HG03520 (cell line): Measurements from ENCODE around the gene MKLN1.

ENCODE experiments used
- ATAC-seq: cut with Tn5 transposase; IDR thresholded peaks from one replicate; pipeline ENCODE4 v1.9.1; 2021; ENCODE audit warnings: mild to moderate bottlenecking, moderate library complexity; ENCODE audit not compliant: unreplicated experiment

MKLN1 gene

GRCh38 chr7:131538813-131539179 is 211.1 kb downstream of the MKLN1 start:
- ATAC-seq: no peak

DNA sequence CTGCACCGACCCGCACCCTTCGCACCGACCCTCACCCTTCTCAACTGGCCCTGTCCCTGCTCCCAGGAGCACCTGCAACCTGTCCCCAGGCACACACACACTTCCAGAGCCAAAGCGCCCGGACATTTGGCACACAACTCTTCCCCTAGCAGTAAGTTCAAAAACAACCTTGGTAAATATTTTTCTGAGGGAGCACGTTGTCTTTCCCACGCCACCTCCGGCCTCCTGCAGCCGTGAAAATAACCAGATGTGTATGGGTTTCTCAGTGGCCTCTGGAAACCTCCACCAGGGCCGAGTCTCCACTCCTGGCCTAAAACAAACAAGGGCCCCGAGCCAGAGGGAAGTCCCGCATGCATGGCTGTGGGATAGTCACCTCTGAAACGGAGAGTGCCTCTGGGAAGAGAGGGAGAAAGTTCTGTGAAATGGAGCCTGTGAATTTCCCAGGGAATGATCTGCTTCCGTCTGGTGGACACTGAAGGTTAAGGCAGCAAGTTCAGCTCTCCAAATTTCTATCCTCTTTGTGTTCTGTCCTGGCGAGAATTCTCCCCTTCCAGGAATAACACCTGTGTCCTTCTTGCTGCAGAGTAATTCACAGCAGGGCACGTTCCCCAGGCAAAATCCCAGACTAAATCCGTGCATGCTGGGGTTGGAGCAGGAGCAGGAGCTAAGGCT is 213.0 kb downstream of the MKLN1 start:
- no peak for ATAC-seq

DNA sequence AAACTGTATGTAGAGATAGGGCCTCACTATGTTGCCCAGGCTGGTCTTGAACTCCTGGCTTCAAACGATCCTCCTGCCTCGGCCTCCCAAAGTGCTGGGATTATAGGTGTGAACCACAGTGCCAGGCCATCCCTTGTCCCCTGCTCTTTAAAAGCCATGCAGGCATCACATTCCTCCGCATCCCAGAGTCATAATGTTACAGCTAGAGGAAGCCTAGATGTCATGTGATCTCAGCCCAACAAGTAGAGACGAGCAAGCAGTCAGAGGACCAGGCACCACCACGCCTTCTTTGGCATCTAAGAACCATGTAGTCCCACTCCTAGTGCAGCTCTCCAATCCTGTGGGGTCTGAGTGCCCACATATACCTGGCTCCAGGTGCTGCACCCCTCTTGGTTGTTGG is 215.6 kb downstream of the MKLN1 start:
- ATAC-seq: no peak

- no peak for ATAC-seq
Observed at GRCh38 chr7:131544021-131544420, 216.3 kb downstream of the MKLN1 start.

DNA sequence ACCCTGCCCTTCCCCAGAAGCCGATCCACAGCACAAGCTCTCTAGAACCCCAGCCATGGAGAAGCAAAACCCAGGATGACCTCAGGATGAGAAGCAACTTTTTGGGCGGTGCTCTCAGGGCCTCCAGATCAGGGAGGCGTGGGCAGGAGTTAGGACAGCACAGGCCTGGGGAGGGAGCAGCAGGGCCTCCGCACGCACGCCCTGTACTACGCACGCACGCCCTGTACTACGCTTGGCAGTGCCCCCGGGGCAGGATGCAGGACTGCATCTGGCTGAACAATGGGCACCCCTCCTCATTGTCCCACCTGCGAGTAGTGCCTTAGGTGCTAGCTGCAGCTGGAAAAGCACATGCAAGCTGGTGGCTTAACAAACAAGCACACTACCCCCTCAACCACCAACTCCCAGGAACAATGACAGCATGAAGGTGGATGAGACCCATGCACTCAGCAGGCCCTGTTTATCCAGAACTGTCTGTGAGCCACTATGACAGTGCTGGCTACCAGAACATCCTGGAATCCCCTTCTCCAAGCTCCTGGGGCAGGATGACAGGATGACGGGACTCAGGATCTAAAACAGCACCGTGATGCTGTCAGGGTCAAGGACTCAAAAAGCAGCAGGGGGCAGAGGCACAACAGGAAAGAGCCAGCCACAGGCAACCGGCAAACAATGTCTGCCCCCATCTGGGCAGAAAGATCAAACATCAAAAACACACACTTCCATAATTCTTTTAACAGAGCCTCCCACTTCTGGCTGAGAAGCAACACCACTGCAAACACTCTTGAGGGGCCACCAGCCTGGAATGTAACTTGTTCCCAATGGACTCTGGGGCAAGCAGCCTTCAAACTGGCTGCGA is 217.0 kb downstream of the MKLN1 start:
- ATAC-seq: no peak

DNA sequence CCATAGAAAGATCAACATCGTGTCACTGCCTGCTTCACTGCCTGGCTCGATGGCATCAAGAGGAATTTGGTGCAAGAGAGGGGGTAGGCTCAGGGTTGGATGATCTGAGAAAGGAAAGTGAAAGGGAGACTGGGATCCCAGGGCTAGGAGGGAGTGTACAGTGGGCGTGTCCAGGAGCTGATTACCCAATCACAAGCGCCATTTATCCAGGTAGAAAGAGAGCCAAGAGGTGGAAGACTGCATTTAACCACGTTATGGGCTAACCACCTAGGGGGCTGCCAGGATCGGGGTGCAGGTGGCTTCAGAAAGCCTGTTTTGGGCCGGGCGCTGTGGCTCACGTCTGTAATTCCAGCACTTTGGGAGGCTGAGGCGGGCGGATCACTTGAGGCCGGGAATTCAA is 218.4 kb downstream of the MKLN1 start:
- ATAC-seq: no peak
